WI38 (cell line): Measurements from ENCODE around the gene CELF4.

Experiments
- H3K4me3 ChIP-seq: 2 replicates; pipeline ENCODE4 v1.5.1; 2011; ENCODE audit warnings: low read depth, mild to moderate bottlenecking, control low read depth, low read length
- CTCF ChIP-seq: IDR thresholded peaks from 2 replicates; pipeline ENCODE4 v1.5.1; 2012; ENCODE audit warnings: low read depth, mild to moderate bottlenecking, control low read depth, low read length

Gene CELF4

GRCh38 chr18:37554399-37554787 is 11.2 kb downstream of the CELF4 start:
- no peak overlapping the region for H3K4me3 ChIP-seq
- no peak for TF ChIP-seq CTCF

- 0 out of 2 replicates have a peak, but pooled peaks have one; percentile 8 for TF ChIP-seq CTCF
- H3K4me3 ChIP-seq = no peak overlapping the region
Observed at GRCh38 chr18:37553633-37554398, 11.8 kb downstream of the CELF4 start.

- no peak overlapping the region for H3K4me3 ChIP-seq
- TF ChIP-seq CTCF = no peak
Observed at GRCh38 chr18:37552286-37552685, 13.3 kb downstream of the CELF4 start.

GRCh38 chr18:37551846-37552245 is 13.8 kb downstream of the CELF4 start:
- no peak for TF ChIP-seq CTCF
- no peak overlapping the region for H3K4me3 ChIP-seq

GRCh38 chr18:37551249-37551648 is 14.3 kb downstream of the CELF4 start:
- TF ChIP-seq CTCF = no peak
- H3K4me3 ChIP-seq = no peak overlapping the region

- TF ChIP-seq CTCF = no peak
- no peak overlapping the region for H3K4me3 ChIP-seq
Observed at GRCh38 chr18:37550118-37550875, 15.3 kb downstream of the CELF4 start.

GRCh38 chr18:37548679-37549289 is 16.8 kb downstream of the CELF4 start:
- no peak overlapping the region for H3K4me3 ChIP-seq
- no peak for TF ChIP-seq CTCF
